COR-L47 (cell line): Measurements from ENCODE around the gene SLC22A4.

Experiments used
- DNase-seq: peaks from one replicate; lab custom pipeline; 2025; lab: John Stamatoyannopoulos, UW

The SLC22A4 gene

GRCh38 chr5:132275367-132276220 is 18.6 kb upstream of the SLC22A4 start:
- no peak for DNase-seq

- DNase-seq = no peak
These were observed 16.9 kb upstream of the SLC22A4 start for GRCh38 chr5:132277256-132277655.

GRCh38 chr5:132277971-132278853 is 16.0 kb upstream of the SLC22A4 start:
- no peak for DNase-seq

- no peak for DNase-seq
These were observed 14.4 kb upstream of the SLC22A4 start for GRCh38 chr5:132279801-132280200.

GRCh38 chr5:132280371-132281240 is 13.6 kb upstream of the SLC22A4 start:
- no peak for DNase-seq

GRCh38 chr5:132281856-132282614 is 12.2 kb upstream of the SLC22A4 start:
- DNase-seq = no peak

- DNase-seq = peak; percentile 18
These were observed 10.7 kb upstream of the SLC22A4 start for GRCh38 chr5:132283423-132284043.

- no peak for DNase-seq
These were observed 5.1 kb upstream of the SLC22A4 start for GRCh38 chr5:132289097-132289496.

- DNase-seq = no peak
These were observed 3.2 kb upstream of the SLC22A4 start for GRCh38 chr5:132291026-132291425.

GRCh38 chr5:132293066-132293991 is 865 bp upstream of the SLC22A4 start:
- DNase-seq = peak; percentile 94

- no peak for DNase-seq
These were observed 722 bp downstream of the SLC22A4 start for GRCh38 chr5:132294728-132295504.

- no peak for DNase-seq
These were observed 1.6 kb downstream of the SLC22A4 start for GRCh38 chr5:132295505-132296411.

- DNase-seq = no peak
These were observed 2.3 kb downstream of the SLC22A4 start for GRCh38 chr5:132296412-132297016.

GRCh38 chr5:132297211-132297940 is 3.2 kb downstream of the SLC22A4 start:
- DNase-seq = no peak

- no peak for DNase-seq
These were observed 4.4 kb downstream of the SLC22A4 start for GRCh38 chr5:132298298-132299212.

GRCh38 chr5:132299917-132300316 is 5.7 kb downstream of the SLC22A4 start:
- DNase-seq = no peak
